Endothelial cell of umbilical vein (primary cell): Measurements from ENCODE around the gene SH3GL3.

Experiments used
- CTCF ChIP-seq, 2 donors: IDR thresholded peaks; 1 replicate in 1 of 2; 2 replicates in 1 of 2; pipeline ENCODE4 v1.5.1; 2011; ENCODE audit warnings: low read length in 2 of 2, mild to moderate bottlenecking in 2 of 2, moderate library complexity in 2 of 2, control low read depth in 1 of 2, inconsistent platforms in 1 of 2, low read depth in 1 of 2; ENCODE audit not compliant: insufficient read depth in 1 of 2; ENCODE audit errors: extremely low read depth in 1 of 2
- EZH2 ChIP-seq: IDR thresholded peaks from 2 replicates; pipeline ENCODE4 v1.6.1; 2012; ENCODE audit warnings: borderline replicate concordance, low read depth, mild to moderate bottlenecking, moderate library complexity, low read length, inconsistent platforms; ENCODE audit not compliant: severe bottlenecking
- POLR2A ChIP-seq: IDR thresholded peaks from 2 replicates; pipeline ENCODE4 v1.6.1; 2012; ENCODE audit warnings: low read depth, mild to moderate bottlenecking, control low read depth, low read length
- POLR2AphosphoS5 ChIP-seq: IDR thresholded peaks from 2 replicates; pipeline ENCODE4 v1.6.1; 2012; ENCODE audit warnings: low read depth, mild to moderate bottlenecking, control low read depth, low read length, moderate library complexity; ENCODE audit not compliant: insufficient read depth

- TF ChIP-seq POLR2A: no peak
- no peak for TF ChIP-seq CTCF (IDR thresholded peaks at IDR 0.05; ENCODE audit: extremely low read depth in 1 of 2, insufficient read depth in 1 of 2, low read depth in 1 of 2, low read length in 2 of 2)
- TF ChIP-seq POLR2AphosphoS5: no peak
- no peak for TF ChIP-seq EZH2
Measured at GRCh38 chr15:83537606-83538005, 90.5 kb downstream of the SH3GL3 start.
